GM23338 (cell line): ENCODE data around the gene ESRP2. TPM values are rescaled to one million over a fixed set of nuclear protein-coding genes. Genes with fewer than 3 reads are reported as not detected.

Experiments
- ATAC-seq: fragments of 200-7000 bp; cut with Tn5 transposase; 3 replicates; pipeline ENCODE4 v1.9.1; 2020
- DNase-seq: peaks from one replicate; pipeline ENCODE4 v3.0.0-alpha.2; 2015; ENCODE audit warnings: low spot score
- H2AFZ ChIP-seq: fragments of 200-600 bp; sonication (generic); 2 replicates; pipeline ENCODE4 v1.8.0; 2016; ENCODE audit warnings: antibody characterized with exemption, mild to moderate bottlenecking, moderate library complexity
- H3F3A ChIP-seq: fragments of 200-600 bp; sonication (generic); replicated peaks from 2 replicates; pipeline ENCODE4 v1.8.0; 2017; ENCODE audit warnings: antibody characterized with exemption, mixed run types, low read depth
- H3K27ac ChIP-seq: fragments of 200-600 bp; sonication (generic); 2 replicates; pipeline ENCODE4 v1.6.1; 2016; ENCODE audit warnings: low read depth
- H3K27me3 ChIP-seq: fragments of 200-600 bp; sonication (generic); 2 replicates; pipeline ENCODE4 v1.8.0; 2016; ENCODE audit warnings: mild to moderate bottlenecking, mixed run types, moderate library complexity; ENCODE audit not compliant: insufficient read depth
- H3K36me3 ChIP-seq: fragments of 200-600 bp; sonication (generic); 2 replicates; pipeline ENCODE4 v1.8.0; 2016; ENCODE audit warnings: mild to moderate bottlenecking; ENCODE audit not compliant: insufficient read depth
- H3K4me1 ChIP-seq: fragments of 200-600 bp; sonication (generic); 2 replicates; pipeline ENCODE4 v1.8.0; 2016; ENCODE audit warnings: mild to moderate bottlenecking, moderate library complexity; ENCODE audit not compliant: insufficient read depth
- H3K4me2 ChIP-seq: fragments of 200-600 bp; sonication (generic); 2 replicates; pipeline ENCODE4 v1.7.1; 2017; ENCODE audit warnings: mixed run types
- H3K4me3 ChIP-seq: fragments of 200-600 bp; sonication (generic); 2 replicates; pipeline ENCODE4 v1.6.1; 2016; ENCODE audit warnings: mixed run types
- H3K79me2 ChIP-seq: fragments of 200-600 bp; sonication (generic); replicated peaks from 2 replicates; pipeline ENCODE4 v1.8.0; 2017; ENCODE audit warnings: mild to moderate bottlenecking; ENCODE audit not compliant: insufficient read depth
- H3K9me2 ChIP-seq: fragments of 200-600 bp; sonication (generic); 2 replicates; pipeline ENCODE4 v1.8.0; 2017; ENCODE audit not compliant: insufficient read depth
- H4K20me1 ChIP-seq: fragments of 200-600 bp; sonication (generic); replicated peaks from 2 replicates; pipeline ENCODE4 v1.8.0; 2017; ENCODE audit warnings: mild to moderate bottlenecking; ENCODE audit not compliant: insufficient read depth
- H3K27ac Mint-ChIP-seq: 2 replicates; pipeline ENCODE4 v1.8.0; 2020; ENCODE audit warnings: inconsistent platforms, mild to moderate bottlenecking, moderate library complexity, mixed read lengths
- H3K27me3 Mint-ChIP-seq: 3 replicates; pipeline ENCODE4 v1.8.0; 2022; ENCODE audit warnings: low read depth, mild to moderate bottlenecking, moderate library complexity, mixed read lengths, inconsistent platforms; ENCODE audit not compliant: insufficient read depth, poor library complexity
- H3K36me3 Mint-ChIP-seq: 3 replicates; pipeline ENCODE4 v1.8.0; 2021; ENCODE audit warnings: low read depth, mild to moderate bottlenecking, inconsistent platforms, moderate library complexity, mixed read lengths
- H3K4me1 Mint-ChIP-seq: 3 replicates; pipeline ENCODE4 v1.8.0; 2020; ENCODE audit warnings: mild to moderate bottlenecking, inconsistent platforms, mixed read lengths
- H3K4me3 Mint-ChIP-seq: 3 replicates; pipeline ENCODE4 v1.8.0; 2021; ENCODE audit warnings: moderate library complexity, mild to moderate bottlenecking, inconsistent platforms, mixed read lengths
- H3K9me3 Mint-ChIP-seq: 3 replicates; pipeline ENCODE4 v1.8.0; 2020; ENCODE audit warnings: moderate library complexity, mild to moderate bottlenecking, inconsistent platforms, mixed read lengths
- CREB1 ChIP-seq: fragments of 250-450 bp; sonication (Bioruptor Pico); IDR thresholded peaks from 2 replicates; pipeline ENCODE4 v1.5.0; 2020; ENCODE audit warnings: low read depth, mild to moderate bottlenecking, moderate library complexity
- ETS1 ChIP-seq: IDR thresholded peaks from 2 replicates; pipeline ENCODE4 v1.6.1; 2016; ENCODE audit warnings: antibody characterized with exemption
- EZH2 ChIP-seq: fragments of 200-600 bp; sonication (generic); IDR thresholded peaks from one replicate; pipeline ENCODE4 v1.8.0; 2017; ENCODE audit warnings: antibody characterized with exemption, mild to moderate bottlenecking, low read depth; ENCODE audit not compliant: unreplicated experiment
- EZH2phosphoT487 ChIP-seq: fragments of 200-600 bp; sonication (generic); IDR thresholded peaks from one replicate; pipeline ENCODE4 v1.8.1; 2018; ENCODE audit warnings: antibody characterized with exemption; ENCODE audit not compliant: unreplicated experiment
- JUNB ChIP-seq: IDR thresholded peaks from one replicate; pipeline ENCODE4 v1.6.1; 2016; ENCODE audit warnings: antibody characterized with exemption; ENCODE audit not compliant: unreplicated experiment
- NANOG ChIP-seq: IDR thresholded peaks from 2 replicates; pipeline ENCODE4 v1.6.1; 2016; ENCODE audit warnings: antibody characterized with exemption, borderline replicate concordance
- POLR2AphosphoS5 ChIP-seq: IDR thresholded peaks from 2 replicates; pipeline ENCODE4 v1.6.1; 2016; ENCODE audit warnings: antibody characterized with exemption, low read depth
- REST ChIP-seq: IDR thresholded peaks from one replicate; pipeline ENCODE4 v1.6.1; 2018; ENCODE audit warnings: antibody characterized with exemption; ENCODE audit not compliant: unreplicated experiment
- STAT1 ChIP-seq: IDR thresholded peaks from one replicate; pipeline ENCODE4 v1.6.1; 2016; ENCODE audit warnings: antibody characterized with exemption; ENCODE audit not compliant: unreplicated experiment
- ZNF114 ChIP-seq: fragments of 250-450 bp; sonication (Bioruptor Pico); IDR thresholded peaks from 2 replicates; pipeline ENCODE4 v1.5.0; 2020; ENCODE audit warnings: mild to moderate bottlenecking, moderate library complexity
- ZNF331 ChIP-seq: fragments of 250-450 bp; sonication (Bioruptor Pico); IDR thresholded peaks from 2 replicates; pipeline ENCODE4 v1.5.0; 2020; ENCODE audit warnings: low read depth, mild to moderate bottlenecking, moderate library complexity
- ZNF462 ChIP-seq: fragments of 250-450 bp; sonication (Bioruptor Pico); IDR thresholded peaks from 2 replicates; pipeline ENCODE4 v1.5.0; 2020; ENCODE audit warnings: mild to moderate bottlenecking, moderate library complexity
- polyA plus RNA-seq: library from polyadenylated mRNA; unstranded; fragments of >200 nt; fragmentation: Nextera tagmentation; extraction: Ambion mirVana; gene quantifications from 2 replicates; pipeline ENCODE4 v1.2.1, GENCODE V29; 2016
- total RNA-seq: library from RNA; depleted of rRNA; stranded (reverse); fragments of >200 nt; shearing (Covaris generic); gene quantifications from 2 replicates; pipeline ENCODE4 v1.2.3, GENCODE V29; 2014
- TF ChIP-seq, protein P1 (sequence below), 2 experiments: fragments of 200-600 bp in 1 of 2; sonication (generic) in 1 of 2; conservative IDR thresholded peaks; 2 replicates each; pipeline versions ENCODE4 v1.5.1 to v1.6.1; 2016 to 2017; ENCODE audit warnings: antibody characterized with exemption in 2 of 2, low read depth in 2 of 2, mild to moderate bottlenecking in 2 of 2, moderate library complexity in 1 of 2

Gene ESRP2
- total and polyA plus RNA-seq, 2 experiments from 2014 or later = 16.2 to 44.0 TPM

DNA sequence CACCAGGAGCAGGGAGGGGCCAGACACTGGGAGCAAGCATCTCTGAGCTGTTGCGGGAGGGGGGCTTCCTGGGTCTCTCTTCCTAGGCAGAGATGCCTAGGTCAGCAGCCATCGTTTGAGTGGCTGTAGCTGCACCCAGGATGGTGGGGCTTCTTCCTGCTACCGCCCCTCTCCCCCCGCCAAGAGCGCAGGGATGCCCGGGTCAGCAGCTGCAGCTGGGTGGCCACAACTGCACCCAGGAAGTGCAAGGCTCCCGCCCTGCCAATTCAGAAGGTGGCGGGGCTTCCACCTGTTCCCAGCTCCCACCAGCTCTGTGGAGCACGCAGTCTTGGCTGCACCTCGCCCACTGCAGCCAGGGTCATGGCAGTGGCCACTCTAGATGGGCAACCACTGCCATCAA, 47.8 kb downstream of the ESRP2 start:
- no peak overlapping the region for H3K4me2 ChIP-seq
- no peak overlapping the region for H2AFZ ChIP-seq
- Mint-ChIP-seq H3K36me3 (peaks cover 56% of the 10 kb centered on the region), H3K4me1 (no peaks in the 10 kb centered on the region), H3K9me3 (0 out of 3 replicates have a peak, but pooled peaks cover 2% of the 10 kb centered on the region), H3K27ac (no peak overlapping the region), H3K4me3 (no peak overlapping the region), H3K27me3 (no peaks in the 10 kb centered on the region)
- H3F3A ChIP-seq = no peaks in the 10 kb centered on the region
- no peak for DNase-seq
- H3K4me3 ChIP-seq = no peak overlapping the region
- no peaks in the 10 kb centered on the region for H3K27me3 ChIP-seq
- ATAC-seq = no peak
- H4K20me1 ChIP-seq = no peaks in the 10 kb centered on the region
- no peaks in the 10 kb centered on the region for H3K4me1 ChIP-seq
- TF ChIP-seq ZNF114 (CRISPR knock-in tag) (no peak), EZH2phosphoT487 (no peak), ETS1 (no peak), JUNB (no peak), CREB1 (no peak), NANOG (no peak), REST (no peak), POLR2AphosphoS5 (no peak), STAT1 (no peak), EZH2 (no peak), ZNF462 (CRISPR knock-in tag) (no peak), ZNF331 (CRISPR knock-in tag) (no peak)
- TF ChIP-seq, protein P1, sequence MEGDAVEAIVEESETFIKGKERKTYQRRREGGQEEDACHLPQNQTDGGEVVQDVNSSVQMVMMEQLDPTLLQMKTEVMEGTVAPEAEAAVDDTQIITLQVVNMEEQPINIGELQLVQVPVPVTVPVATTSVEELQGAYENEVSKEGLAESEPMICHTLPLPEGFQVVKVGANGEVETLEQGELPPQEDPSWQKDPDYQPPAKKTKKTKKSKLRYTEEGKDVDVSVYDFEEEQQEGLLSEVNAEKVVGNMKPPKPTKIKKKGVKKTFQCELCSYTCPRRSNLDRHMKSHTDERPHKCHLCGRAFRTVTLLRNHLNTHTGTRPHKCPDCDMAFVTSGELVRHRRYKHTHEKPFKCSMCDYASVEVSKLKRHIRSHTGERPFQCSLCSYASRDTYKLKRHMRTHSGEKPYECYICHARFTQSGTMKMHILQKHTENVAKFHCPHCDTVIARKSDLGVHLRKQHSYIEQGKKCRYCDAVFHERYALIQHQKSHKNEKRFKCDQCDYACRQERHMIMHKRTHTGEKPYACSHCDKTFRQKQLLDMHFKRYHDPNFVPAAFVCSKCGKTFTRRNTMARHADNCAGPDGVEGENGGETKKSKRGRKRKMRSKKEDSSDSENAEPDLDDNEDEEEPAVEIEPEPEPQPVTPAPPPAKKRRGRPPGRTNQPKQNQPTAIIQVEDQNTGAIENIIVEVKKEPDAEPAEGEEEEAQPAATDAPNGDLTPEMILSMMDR (conservative IDR thresholded peaks at IDR 0.05; ENCODE audit: low read depth in 2 of 2) = no peak
- H3K27ac ChIP-seq = no peak overlapping the region
- no peaks in the 10 kb centered on the region for H3K9me2 ChIP-seq
- H3K36me3 ChIP-seq = peaks cover 3% of the 10 kb centered on the region
- no peaks in the 10 kb centered on the region for H3K79me2 ChIP-seq
